Common myeloid progenitor, CD34-positive (primary cell): ENCODE results near the gene PNLIPRP2.

Source experiments
- CTCF ChIA-PET: fragments of 350-600 bp; sonication (Branson Sonifier 250); formaldehyde crosslinking; loops from one replicate; lab custom pipeline; 2021; ENCODE audit warnings: antibody characterized with exemption; lab: Charles Lee
- POLR2A ChIA-PET: fragments of 350-600 bp; sonication (Branson Sonifier 250); formaldehyde crosslinking; loops from one replicate; lab custom pipeline; 2021; ENCODE audit warnings: antibody characterized with exemption; lab: Charles Lee
- DNase-seq, 3 donors: peaks; one replicate each; pipeline versions ENCODE4 v3.0.0 to v3.0.0-alpha.2; 2013
- H3K27ac ChIP-seq, 2 experiments: 1 replicate in 1 of 2; 2 replicates in 1 of 2; pipeline ENCODE4 v1.7.0; 2013; ENCODE audit warnings: inconsistent platforms in 2 of 2, low read length in 2 of 2, mild to moderate bottlenecking in 2 of 2, low read depth in 1 of 2, moderate library complexity in 1 of 2; ENCODE audit not compliant: severe bottlenecking in 2 of 2, insufficient read depth in 1 of 2, poor library complexity in 1 of 2
- H3K27me3 ChIP-seq, 5 experiments: replicated peaks in 2 of 5; 1 replicate in 3 of 5; 2 replicates in 2 of 5; pipeline versions ENCODE4 v1.6.1 to v1.7.0; 2013; ENCODE audit warnings: low read length in 4 of 5, mild to moderate bottlenecking in 2 of 5, moderate library complexity in 2 of 5, inconsistent platforms in 1 of 5; ENCODE audit not compliant: insufficient read depth in 5 of 5, control insufficient read depth in 4 of 5
- H3K36me3 ChIP-seq, 4 experiments: 1 replicate in 2 of 4; 2 replicates in 2 of 4; pipeline versions ENCODE4 v1.6.1 to v1.7.0; 2013; ENCODE audit warnings: low read length in 3 of 4, control low read depth in 1 of 4, mild to moderate bottlenecking in 1 of 4; ENCODE audit not compliant: control insufficient read depth in 4 of 4, insufficient read depth in 4 of 4
- H3K4me1 ChIP-seq, 4 experiments: 1 replicate in 3 of 4; 2 replicates in 1 of 4; pipeline versions ENCODE4 v1.6.1 to v1.7.1; 2013; ENCODE audit warnings: low read length in 3 of 4, mild to moderate bottlenecking in 3 of 4, control low read depth in 1 of 4, inconsistent platforms in 1 of 4, moderate library complexity in 1 of 4; ENCODE audit not compliant: control insufficient read depth in 4 of 4, insufficient read depth in 4 of 4; ENCODE audit errors: control extremely low read depth in 1 of 4
- H3K4me3 ChIP-seq, 7 experiments: 1 replicate in 4 of 7; 2 replicates in 3 of 7; pipeline versions ENCODE4 v1.5.1 to v1.7.0; 2013; ENCODE audit warnings: mild to moderate bottlenecking in 7 of 7, low read length in 6 of 7, moderate library complexity in 6 of 7, inconsistent platforms in 2 of 7, low read depth in 2 of 7, control low read depth in 1 of 7; ENCODE audit not compliant: insufficient read depth in 4 of 7, control insufficient read depth in 1 of 7; ENCODE audit errors: extremely low read depth in 1 of 7
- H3K9me3 ChIP-seq, 5 experiments: 1 replicate in 4 of 5; 2 replicates in 1 of 5; pipeline versions ENCODE4 v1.6.1 to v1.7.1; 2013; ENCODE audit warnings: low read length in 4 of 5, mild to moderate bottlenecking in 2 of 5, inconsistent platforms in 1 of 5, low read depth in 1 of 5, moderate library complexity in 1 of 5; ENCODE audit not compliant: control insufficient read depth in 4 of 5, insufficient read depth in 2 of 5; ENCODE audit errors: control extremely low read depth in 1 of 5
- WGBS: methylation state at CpG from one replicate; pipeline ENCODE4 v1.1.5; 2013; ENCODE audit not compliant: insufficient coverage; 5-methylcytosine and 5-hydroxymethylcytosine counted together

PNLIPRP2 gene

GRCh38 chr10:116634126-116634975 is 13.6 kb downstream of the PNLIPRP2 start:
- H3K36me3 ChIP-seq, result no peaks in the 10 kb centered on the region
- no peak overlapping the region for H3K4me3 ChIP-seq
- peaks cover 2 to 12% (median 11%) of the 10 kb centered on the region in 5 experiments for H3K27me3 ChIP-seq
- no peak overlapping the region for H3K27ac ChIP-seq
- POLR2A ChIA-PET, result no interaction called here
- H3K9me3 ChIP-seq, result no peaks in the 10 kb centered on the region
- no peak for DNase-seq
- no peaks in the 10 kb centered on the region for H3K4me1 ChIP-seq
- CTCF ChIA-PET, result no interaction called here
- WGBS, result 93% methylated on average over 9 of the region's 11 CpGs

DNA sequence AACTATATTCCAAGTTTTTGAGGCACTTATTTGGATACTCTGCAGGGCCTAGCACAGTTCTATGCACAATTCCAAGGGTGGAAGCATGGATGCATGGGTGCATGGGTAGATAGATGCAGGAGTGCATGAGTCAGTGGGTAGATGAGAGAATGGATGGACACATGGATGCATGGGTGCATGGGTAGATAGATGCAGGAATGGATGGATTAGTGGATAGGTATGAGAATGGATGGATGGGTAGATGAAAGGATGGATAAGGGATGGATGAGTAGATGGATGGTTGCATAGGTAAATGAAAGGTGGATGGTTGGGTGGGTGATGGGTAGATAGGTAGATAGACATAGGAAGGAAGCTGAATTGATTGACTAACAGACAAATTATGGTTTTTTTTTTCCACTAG is 15.6 kb downstream of the PNLIPRP2 start:
- Histone ChIP-seq H3K4me1 (no peaks in the 10 kb centered on the region), H3K9me3 (peaks cover 0 to 4% (median 0%) of the 10 kb centered on the region in 5 experiments), H3K4me3 (no peak overlapping the region), H3K36me3 (no peaks in the 10 kb centered on the region), H3K27ac (no peak overlapping the region), H3K27me3 (peaks cover 0 to 15% (median 1%) of the 10 kb centered on the region in 5 experiments)
- ChIA-PET CTCF (no interaction called here), POLR2A (no interaction called here)
- no peak for DNase-seq

- no CpG with 5 or more reads among the region's 2 CpGs for WGBS
- CTCF ChIA-PET, result no interaction called here
Measured at GRCh38 chr10:116636976-116637375, 16.2 kb downstream of the PNLIPRP2 start.

DNA sequence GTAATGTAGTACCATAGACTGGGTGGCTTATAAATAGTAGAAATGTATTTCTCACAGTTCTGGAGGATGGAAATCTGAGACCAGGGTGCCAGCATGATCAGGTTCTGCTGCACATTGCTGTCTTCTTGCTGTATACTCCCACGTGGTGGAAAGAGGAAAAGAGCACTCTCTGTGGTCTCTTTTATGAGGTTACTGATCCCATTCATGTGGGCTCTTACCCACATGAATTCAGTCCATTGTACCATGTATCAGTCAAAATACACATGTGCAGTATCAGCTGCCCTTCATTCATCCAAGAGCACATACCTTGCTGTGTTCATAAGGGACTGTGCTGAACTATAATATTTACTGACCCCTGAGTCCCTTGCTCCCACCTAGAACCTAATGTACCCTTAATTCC is 17.1 kb downstream of the PNLIPRP2 start:
- peaks cover 0 to 15% (median 1%) of the 10 kb centered on the region in 5 experiments for H3K27me3 ChIP-seq
- H3K9me3 ChIP-seq, result peaks cover 0 to 4% (median 0%) of the 10 kb centered on the region in 5 experiments
- 0% methylated on average over 1 of the region's 1 CpG for whole genome bisulfite sequencing
- CTCF ChIA-PET, result no interaction called here
- H3K4me1 ChIP-seq, result no peaks in the 10 kb centered on the region
- no peak for DNase-seq
- no peak overlapping the region for H3K4me3 ChIP-seq
- no peak overlapping the region for H3K27ac ChIP-seq
- POLR2A ChIA-PET, result no interaction called here
- no peaks in the 10 kb centered on the region for H3K36me3 ChIP-seq

More at GRCh38 chr10:116636976-116637375, 16.2 kb downstream of the PNLIPRP2 start:
- Histone ChIP-seq H3K9me3 (peaks cover 0 to 4% (median 0%) of the 10 kb centered on the region in 5 experiments), H3K27me3 (peaks cover 0 to 15% (median 1%) of the 10 kb centered on the region in 5 experiments), H3K36me3 (no peaks in the 10 kb centered on the region), H3K27ac (no peak overlapping the region), H3K4me3 (no peak overlapping the region), H3K4me1 (no peaks in the 10 kb centered on the region)
- DNase-seq, result no peak
- POLR2A ChIA-PET, result no interaction called here

GRCh38 chr10:116646502-116646901 is 25.7 kb downstream of the PNLIPRP2 start:
- POLR2A ChIA-PET, result no interaction called here
- no peaks in the 10 kb centered on the region for H3K36me3 ChIP-seq
- 100% methylated on average over 2 of the region's 5 CpGs for WGBS
- peaks cover 0 to 5% (median 0%) of the 10 kb centered on the region in 5 experiments for H3K9me3 ChIP-seq
- H3K4me3 ChIP-seq, result no peak overlapping the region
- no peak overlapping the region for H3K27ac ChIP-seq
- no peaks in the 10 kb centered on the region for H3K4me1 ChIP-seq
- peaks cover 0 to 3% (median 0%) of the 10 kb centered on the region in 5 experiments for H3K27me3 ChIP-seq
- CTCF ChIA-PET, result no interaction called here
- DNase-seq, result no peak

DNA sequence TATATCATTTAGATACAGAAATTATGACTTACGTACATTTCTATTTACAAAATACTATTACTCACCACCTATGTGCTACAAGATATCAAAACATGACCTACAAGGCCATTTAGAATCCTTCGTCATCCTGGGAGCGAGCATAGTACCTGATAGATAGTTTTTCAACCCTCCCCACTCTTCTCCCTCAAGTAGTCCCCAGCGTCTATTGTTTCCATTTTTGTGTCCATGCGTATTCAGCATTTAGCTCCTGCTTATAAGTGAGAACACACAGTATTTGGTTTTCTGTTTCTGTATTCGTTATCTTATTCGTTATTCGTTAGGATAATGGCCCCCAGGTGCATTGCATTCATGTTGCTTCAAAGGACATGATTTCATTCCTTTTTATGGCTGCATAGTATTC is 28.1 kb downstream of the PNLIPRP2 start:
- POLR2A ChIA-PET, result no interaction called here
- Histone ChIP-seq H3K36me3 (no peaks in the 10 kb centered on the region), H3K9me3 (peaks cover 0 to 5% (median 0%) of the 10 kb centered on the region in 5 experiments), H3K27me3 (peaks cover 0 to 3% (median 0%) of the 10 kb centered on the region in 5 experiments), H3K4me3 (no peak overlapping the region), H3K27ac (no peak overlapping the region), H3K4me1 (no peaks in the 10 kb centered on the region)
- DNase-seq, result no peak
- 81% methylated on average over 4 of the region's 8 CpGs for WGBS
- CTCF ChIA-PET, result no interaction called here

DNA sequence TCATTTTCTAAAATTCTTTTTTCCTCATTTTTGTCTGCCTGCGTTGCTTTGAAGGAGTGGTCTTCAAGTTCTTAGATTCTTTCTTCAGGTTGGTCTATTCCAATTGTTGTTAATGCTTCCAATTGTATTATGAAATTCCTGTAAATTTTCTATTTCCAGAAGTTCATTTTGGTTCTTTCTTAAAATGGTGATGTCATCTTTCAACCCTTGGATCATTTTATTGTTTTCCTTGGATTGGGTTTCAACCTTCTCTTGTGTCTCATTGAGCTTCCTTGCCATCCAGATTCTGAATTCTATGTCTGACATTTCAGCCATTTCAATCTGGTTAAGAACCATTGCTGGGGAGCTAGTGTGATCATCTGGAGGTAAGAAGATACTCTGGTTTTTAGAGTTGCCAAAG is 33.1 kb downstream of the PNLIPRP2 start:
- Histone ChIP-seq H3K9me3 (peaks cover 0 to 5% (median 0%) of the 10 kb centered on the region in 5 experiments), H3K4me1 (no peaks in the 10 kb centered on the region), H3K36me3 (no peaks in the 10 kb centered on the region), H3K4me3 (no peak overlapping the region), H3K27me3 (peaks cover 0 to 6% (median 0%) of the 10 kb centered on the region in 5 experiments), H3K27ac (no peak overlapping the region)
- no peak for DNase-seq
- no CpG with 5 or more reads among the region's 1 CpG for WGBS
- CTCF ChIA-PET, result interaction anchor here (0.6 kb wide), 1 partner anchor 129 kb away, joined by 3 read pairs; no protein-coding TSS in a partner anchor
- POLR2A ChIA-PET, result no interaction called here
